Measurements from ENCODE around the gene RBM15B.
"Not testable (repeated sequence)": the region's sequence is repeated elsewhere in the genome, so short reads cannot be mapped to it uniquely, and the experiment has no call there.

The RBM15B gene

DNA sequence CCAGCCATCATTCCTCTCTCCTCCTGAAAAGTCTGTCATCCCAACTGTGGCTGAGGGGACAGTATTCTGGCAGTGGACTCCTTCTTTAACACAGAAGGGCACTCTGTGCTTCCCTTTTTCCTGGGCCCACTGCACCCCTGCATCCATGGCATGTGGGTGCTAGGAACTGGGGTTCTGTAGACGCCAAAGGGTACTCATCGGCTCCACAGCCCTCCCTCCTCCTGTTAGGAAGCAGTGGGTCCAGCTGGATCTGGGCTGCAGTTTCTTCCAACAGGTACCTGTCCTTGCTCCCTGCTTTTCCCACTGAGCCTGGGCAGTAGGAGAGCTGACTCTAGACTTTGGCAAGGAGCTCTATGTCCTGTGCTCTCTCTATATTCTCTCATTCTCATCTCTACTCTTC, 12.4 kb upstream of the RBM15B start:
- no peak for DNase-seq

DNA sequence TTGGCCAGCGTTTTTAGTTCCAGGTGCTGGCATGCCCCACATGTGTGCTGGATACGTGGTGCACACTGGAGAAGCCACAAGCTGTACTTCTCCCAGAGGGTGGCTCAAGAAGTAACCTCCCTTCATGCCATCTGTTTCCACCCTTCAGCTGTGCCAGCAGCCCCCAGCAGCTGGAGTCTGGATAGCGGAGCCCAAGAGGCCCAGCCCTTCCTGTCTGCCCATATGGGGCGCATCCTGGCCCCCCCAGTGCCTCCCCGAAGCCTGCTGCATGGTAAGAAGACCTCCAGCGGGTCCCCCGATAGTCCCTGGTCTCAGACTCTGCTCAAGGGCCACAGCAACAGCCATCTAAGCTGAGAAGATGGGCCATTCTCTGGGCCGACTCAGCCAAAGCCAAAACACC, 11.8 kb upstream of the RBM15B start:
- DNase-seq: no peak

DNA sequence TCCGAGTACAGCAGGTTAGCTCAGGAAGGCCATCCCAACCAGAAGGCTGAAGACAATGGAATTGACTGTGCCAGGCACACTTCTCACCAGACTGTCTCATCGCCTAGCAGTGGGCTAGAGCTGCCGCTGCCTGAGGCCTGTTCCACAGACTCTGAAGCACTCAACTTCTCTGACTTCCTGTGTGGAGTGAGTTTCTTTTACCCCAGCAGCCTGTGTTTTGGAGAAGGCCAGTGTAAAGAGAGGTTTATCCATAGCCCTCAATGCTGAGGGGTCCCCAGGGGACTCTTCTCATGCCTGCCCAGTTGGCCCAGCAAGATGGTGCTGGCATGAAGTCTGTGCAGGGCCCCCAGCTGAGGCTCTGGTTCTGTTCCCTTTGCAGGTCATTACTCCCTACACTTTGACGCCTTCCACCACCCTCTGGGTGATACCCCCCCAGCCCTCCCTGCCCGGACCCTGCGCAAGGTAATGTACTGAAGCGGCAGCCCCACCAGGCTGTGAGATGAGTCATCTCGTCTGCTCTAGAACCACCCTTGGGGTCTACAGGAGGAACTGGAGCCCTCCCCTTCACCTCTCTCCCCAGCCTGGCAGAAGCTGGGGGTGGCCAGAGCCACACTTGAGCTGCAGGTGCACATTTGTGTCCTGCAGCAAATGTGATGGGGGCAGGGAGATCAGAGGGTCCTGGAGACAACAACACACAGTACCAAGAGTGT, 11.2 kb upstream of the RBM15B start:
- no peak for DNase-seq

DNA sequence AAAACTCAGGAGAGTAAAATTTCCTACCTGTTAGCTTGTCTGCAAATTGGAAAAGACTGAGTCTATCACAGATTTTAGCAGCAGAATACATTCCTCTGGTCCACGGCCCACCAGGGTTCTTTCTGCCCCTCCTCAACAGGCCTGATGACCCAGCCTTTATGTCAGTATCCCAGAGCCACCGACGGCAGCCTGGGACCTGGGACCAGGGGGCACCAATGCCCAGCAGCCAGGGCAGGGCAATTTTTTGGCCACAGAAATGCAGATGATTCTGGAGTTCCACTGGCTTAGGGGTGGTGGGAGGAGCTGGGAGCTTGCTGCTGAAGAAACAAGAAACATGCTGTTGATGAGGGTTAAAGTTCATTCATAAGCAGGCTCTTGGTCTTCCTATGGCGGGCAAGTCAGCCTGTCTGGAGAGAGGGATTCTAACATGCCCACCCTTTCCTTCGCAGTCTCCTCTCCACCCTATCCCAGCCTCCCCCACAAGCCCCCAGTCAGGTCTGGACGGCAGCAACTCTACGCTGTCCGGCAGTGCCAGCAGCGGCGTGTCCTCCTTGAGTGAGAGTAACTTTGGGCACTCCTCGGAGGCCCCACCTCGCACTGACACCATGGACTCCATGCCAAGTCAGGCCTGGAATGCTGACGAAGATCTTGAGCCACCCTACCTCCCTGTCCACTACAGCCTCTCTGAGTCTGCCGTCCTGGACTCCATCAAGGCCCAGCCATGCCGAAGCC, 10.3 kb upstream of the RBM15B start:
- DNase-seq: no peak

DNA sequence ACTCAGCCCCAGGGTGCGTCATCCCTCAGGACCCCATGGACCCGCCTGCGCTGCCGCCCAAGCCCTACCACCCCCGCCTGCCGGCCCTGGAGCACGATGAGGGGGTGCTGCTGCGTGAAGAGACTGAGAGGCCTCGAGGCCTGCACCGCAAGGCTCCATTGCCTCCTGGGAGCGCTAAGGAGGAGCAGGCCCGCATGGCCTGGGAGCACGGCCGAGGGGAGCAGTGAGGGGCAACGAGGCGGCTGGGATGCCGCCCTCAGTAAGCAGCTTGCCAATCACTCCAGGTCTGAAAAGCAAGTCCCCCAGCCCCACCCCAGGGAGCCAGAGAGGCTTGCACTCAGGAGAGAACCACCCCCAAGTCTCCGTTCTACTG, 9.8 kb upstream of the RBM15B start:
- DNase-seq: no peak

DNA sequence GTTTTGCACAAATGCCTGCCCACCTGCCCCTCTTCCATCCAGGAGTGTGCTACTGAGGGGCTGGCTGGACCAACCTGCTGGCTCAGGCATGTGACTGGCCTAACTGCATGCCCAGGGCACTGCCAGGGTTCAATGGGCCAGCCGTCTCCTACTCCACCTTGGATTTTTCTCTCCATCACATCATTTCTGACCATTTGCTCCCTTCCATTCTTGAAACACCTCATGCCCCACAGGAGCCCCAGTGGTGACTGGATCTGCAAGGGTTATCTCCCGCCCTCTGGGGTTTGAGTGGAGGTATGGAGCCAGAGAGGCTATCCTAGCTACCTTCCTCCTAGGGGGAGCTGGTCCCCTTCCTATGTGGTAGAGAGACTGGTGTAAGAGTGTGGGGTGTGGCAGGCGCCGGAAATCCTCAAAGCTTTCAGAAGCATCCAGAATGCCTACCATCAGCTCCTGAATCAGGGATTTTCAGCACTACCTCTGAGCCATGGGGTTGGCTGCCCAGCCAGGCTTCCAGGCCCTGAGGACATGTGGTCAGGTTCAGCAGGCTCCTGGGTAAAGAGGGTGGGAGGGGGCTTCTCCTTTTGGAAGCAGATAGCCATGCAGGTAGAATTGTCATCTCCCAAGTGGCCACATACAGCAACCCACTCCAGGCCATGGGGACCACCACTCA, 8.9 kb upstream of the RBM15B start:
- no peak for DNase-seq

DNA sequence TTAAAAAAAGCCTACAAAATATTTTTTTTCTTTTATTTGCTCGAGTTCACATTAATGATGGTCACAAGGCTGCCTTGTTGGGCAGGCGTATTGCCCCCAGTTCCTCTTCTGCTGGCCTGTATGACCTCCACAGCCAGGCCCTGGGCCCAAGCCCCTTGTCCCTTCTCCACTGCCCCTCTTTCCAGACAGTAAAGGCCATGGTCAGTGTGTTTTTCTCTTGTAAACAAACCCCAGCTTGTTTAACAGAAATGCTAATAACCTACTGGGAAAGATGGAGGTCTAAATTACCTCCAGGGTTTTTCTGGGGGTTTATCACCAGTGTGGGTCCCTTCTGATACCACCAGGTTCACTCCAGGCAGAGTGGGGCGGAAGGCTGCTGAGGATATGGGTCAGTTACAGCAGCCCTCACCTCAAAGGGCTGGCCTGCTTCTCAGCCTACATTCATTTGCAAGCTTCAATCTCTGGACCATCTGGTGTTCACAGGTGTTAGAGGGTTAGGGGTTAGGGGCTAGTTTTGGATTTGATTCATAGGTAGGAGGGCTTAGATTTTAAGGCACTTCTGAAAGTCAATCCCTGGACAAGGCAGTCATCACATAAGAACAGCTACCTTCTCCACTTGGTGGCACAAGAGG, 8.0 kb upstream of the RBM15B start:
- DNase-seq: no peak

DNA sequence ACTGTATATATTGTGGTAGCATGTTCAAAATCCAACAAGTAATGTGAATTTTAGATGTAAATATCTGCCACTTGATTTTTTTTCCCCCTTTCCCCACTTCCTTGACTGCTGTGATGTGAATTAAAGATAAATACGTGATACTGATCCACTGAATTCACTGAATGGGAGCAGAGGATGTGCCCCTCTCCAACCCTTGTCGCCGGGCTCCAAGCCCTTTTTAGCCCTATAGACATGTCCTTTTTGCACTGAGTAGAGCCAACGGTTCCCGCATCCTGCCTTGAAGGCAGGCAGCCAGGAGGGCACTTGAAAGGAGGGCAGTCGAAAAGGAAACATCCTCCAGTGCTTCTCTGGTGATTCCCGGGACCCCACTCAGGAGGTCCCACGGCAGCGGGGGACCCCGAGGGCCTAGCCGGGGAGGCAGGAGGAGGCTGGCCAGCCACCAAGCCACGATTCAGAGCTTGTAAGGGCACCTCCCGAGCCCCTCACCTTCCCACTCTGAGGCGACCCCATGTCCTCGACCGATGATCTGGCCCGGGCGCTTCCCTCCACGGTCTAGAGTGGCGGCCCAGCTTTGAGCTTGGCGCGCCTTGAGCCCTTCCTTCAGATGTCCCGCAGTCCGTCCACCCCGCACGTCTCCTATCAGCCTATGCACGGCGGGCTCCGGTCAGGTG, 6.9 kb upstream of the RBM15B start:
- DNase-seq: no peak

DNA sequence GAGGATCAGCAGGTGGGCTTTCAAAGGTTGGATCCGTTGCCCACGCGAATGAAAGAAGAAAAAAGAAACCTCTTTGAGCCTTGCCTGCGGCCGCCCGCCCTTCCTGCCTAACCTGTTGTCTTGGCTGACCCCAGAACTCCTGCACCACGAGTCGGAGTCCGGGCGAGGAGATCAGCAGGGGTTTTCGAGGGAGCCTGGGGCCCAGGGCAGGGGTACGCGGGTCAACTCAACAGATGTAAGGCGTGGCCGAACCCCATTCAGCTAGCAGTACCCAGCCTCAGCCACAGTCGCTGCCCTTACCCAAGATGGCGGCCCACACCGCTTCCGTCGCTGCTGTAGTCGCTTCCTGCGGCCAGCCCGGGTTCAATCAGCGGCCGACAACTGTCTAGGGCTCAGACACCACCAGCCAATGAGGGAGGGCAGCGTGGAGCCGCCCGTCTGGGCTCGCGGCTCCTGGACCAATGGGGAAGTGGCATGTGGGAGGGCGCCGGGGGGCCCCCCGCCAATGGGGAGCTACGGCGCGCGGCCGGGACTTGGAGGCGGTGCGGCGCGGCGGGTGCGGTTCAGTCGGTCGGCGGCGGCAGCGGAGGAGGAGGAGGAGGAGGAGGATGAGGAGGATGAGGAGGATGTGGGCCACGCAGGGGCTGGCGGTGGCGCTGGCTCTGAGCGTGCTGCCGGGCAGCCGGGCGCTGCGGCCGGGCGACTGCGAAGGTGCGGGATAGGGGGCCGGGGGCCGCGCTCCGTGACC, 6.2 kb upstream of the RBM15B start, which contains the start of gene MANF:
Gene MANF (plus strand): TSS at position 566 of the 748 bp plus-strand sequence. CDS start 52 bp downstream, at position 618.
- DNase-seq: peak; percentile 82

DNA sequence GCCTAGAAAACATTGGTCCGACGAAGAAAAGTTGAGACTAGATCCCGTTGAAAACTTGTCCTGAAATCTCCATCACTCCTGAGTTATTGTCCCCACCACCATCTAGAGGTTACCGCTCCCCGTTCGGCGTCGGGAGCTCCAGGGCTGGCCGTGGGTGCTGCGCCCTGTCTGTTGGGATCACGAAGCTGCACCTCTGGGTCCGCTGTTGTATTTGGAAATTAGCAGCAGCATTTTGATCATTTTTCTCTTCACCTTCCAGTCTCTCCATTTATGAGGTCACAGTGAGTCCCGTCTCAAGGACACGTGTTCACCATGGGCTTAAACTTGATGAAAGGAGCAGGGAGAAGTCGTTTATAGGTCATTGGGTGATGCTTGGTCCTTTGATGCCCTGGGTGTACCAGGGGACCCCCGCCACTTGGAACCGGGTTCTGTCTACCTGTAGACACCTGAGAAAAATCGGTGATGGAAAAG, 5.4 kb upstream of the RBM15B start:
- DNase-seq: no peak

DNA sequence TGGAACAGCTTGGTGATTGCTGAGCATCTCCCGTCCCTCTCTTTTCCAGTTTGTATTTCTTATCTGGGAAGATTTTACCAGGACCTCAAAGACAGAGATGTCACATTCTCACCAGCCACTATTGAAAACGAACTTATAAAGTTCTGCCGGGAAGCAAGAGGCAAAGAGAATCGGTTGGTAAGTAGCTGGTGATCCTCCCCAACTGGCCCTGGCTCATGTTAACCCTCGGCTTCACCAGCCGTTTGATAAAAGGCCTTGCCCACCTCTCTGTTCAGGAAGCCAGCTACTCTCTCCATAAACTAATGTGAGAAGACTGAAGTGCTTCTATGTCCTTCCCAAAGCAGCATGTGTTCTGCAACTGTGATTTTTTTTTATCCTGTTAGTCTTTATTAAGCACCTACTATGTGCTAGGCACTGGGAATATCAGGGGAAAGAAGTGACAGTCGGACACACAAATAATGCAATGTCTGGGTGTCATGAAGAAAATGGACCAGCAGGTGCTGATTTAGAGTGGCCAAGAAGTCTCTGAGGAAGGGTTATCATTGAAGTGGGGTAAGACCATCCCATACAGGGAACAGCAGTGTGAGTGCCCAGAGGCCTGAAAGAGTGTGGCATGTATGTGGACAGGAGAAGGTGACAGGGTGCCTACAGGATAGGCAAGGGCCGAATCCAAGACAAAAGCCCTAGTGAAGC, 4.8 kb upstream of the RBM15B start:
- DNase-seq: no peak

DNA sequence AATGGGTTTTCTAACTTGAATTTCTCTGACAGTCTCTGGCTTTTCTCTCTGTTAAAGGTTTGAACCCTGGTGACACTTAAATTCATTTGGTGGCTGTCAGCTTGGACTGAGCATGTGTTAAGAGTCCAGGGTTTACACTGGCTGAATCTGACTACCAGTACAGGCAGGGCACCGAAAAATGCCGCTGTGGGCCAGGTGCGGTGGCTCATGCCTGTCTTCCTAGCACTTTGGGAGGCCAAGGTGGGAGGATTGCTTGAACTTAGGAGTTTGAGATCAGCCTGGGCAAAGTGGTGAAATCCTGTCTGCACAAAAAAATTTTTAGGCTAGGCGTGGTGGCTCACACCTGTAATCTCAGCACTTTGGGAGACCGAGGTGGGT, 4.2 kb upstream of the RBM15B start:
- DNase-seq: no peak

DNA sequence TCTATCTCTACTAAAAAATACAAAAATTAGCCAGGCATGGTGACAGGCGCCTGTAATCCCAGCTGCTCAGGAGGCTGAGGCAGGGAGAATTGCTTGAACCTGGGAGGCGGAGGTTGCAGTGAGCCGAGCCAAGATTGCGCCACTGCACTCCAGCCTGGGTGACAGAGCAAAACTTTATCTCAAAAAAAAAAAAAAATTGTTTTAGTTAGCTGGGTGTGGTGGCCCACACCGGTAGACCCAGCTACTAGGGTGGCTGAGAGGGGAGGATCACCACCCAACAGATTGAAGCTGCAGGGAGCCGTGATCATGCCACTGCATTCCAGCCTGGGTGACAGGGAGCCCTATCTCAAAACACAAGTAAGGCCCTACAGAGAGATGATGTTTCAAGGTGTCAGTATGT, 3.8 kb upstream of the RBM15B start:
- DNase-seq: not testable (repeated sequence)

DNA sequence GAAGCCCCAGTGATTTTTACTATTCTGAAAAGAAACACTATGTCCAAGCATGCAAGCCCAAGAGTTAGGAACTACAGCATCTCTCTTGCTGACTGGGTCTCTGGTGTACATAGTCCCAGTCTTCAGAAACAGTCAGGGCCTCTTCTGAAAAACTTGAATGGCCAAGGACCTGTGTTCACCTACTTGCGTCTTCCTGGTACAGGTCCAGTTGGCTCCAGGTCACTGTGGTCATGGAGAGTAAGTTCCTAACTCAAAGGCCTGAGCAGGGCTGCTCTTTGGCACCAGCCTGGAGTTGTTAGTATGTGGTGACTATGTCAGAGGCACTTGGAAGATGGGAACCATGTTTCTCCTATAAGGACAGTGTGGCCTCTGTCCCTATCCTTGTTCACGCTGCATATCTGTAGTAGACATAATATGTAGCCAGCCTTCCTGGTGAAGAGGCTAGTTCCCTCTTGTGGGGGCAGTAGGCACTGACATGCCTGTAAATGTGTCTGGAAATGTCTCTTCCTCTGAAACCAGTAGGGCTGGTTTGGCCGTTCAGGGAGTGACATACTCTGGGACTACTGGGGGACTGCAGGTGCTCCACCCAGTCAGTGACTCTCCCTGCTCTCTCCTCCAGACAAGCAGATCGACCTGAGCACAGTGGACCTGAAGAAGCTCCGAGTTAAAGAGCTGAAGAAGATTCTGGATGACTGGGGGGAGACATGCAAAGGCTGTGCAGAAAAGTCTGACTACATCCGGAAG, 2.6 kb upstream of the RBM15B start:
- no peak for DNase-seq

DNA sequence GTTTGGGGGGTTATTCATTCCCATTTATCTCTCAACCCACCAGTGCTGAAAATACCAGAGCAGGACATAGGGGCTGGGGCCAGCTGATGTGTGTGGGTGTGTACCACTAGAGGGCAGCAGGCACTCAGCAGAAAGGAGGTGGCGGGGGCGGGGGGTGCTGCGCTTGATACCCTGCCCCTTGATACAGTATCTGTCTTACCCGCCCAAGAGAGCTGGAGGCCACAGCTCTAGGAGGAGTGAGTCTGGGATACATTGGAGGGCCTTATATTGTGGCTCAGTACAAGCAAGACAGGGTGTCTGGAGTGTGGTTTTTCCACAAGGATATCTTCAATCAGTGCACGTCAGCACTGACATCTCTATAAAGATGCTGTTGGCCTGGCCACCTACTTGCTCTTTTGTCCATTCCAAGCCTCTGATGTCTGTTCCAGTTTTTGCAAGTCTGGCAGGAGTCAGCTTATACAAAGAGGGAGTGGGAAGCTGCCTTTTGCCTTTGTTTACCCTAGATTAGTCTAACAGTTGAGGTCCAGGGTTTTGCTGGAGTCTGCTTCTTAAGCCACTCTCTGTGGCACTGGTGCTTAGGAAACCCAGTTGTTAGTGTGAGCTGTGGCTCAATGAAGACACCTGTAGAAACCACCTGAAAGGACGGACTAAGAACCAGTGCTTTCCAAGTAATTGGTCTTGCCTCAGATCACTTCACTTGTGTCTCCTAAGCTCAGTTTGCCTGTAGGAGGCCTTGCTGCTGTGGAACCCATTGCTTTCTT, 1.5 kb upstream of the RBM15B start:
- no peak for DNase-seq

DNA sequence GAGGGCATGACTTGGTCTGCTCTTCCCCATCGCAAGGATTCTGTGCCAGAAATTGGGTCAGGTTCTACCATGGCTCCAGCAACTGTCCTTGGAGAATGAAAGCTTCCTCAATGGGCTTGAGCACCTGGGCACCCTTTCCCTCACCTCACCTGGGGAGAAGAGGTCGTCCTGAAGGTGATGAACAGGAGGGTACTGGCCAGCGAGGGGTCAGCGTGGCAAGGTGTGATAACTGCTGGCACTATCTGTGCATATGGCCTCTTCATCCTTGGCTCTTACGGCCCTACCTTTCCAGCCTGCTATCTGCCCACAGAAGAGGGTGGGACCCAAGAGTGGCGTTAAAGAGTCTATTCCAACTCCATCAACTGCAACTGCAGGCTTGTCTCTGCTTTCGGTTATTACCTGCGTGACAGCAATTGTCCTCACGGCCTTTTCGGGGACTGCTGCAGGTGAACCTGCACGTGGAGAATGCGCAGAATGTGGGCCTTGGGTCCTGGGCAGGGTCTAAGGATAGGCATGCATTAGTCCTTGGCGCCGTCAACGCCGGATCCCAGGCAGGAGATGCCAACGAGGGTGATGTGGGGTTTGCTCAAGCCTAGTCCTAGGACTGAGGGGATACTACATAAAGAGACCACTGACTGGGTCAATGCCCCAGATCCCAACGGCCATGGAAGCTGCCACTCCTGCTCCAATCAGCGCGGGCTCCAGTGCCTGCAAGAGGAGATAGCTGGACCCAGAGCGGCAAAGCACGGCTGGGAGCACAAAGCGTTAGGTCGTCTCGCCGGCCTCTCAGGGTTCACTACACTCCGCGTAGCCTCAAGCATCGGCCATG, 625 bp upstream of the RBM15B start:
- no peak for DNase-seq

DNA sequence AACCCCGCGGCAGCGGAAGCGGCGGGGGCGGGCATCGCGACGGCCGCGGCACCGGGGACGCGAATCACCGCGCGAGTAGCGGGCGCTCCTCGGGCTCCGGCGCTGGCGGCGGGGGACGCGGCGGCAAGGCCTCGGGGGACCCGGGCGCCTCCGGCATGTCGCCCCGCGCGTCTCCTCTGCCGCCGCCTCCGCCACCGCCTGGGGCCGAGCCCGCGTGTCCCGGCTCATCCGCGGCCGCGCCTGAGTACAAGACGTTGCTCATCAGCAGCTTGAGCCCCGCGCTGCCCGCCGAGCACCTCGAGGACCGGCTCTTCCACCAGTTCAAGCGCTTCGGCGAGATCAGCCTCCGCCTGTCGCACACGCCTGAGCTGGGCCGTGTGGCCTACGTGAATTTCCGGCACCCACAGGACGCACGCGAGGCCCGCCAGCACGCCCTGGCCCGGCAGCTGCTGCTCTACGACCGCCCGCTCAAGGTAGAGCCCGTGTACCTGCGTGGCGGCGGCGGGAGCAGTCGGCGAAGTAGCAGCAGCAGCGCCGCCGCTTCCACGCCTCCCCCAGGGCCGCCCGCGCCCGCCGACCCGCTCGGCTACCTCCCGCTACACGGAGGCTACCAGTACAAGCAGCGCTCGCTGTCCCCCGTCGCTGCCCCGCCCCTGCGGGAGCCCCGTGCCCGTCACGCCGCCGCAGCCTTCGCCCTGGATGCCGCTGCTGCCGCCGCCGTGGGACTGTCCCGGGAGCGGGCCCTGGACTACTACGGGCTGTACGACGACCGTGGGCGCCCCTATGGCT, 675 bp downstream of the RBM15B start:
- no peak for DNase-seq

All from NCI-H774 (cell line).